Stimulated activated CD8-positive, alpha-beta memory T cell treated with anti-CD3 and anti-CD28 coated beads, Interleukin-15, amount 100 ng/mL, for 1 hour (primary cell): ENCODE results near the gene HEPN1.

Experiments used
- DNase-seq: peaks from one replicate; pipeline ENCODE4 v3.0.0-alpha.2; 2020; ENCODE audit warnings: low read depth

Gene HEPN1

GRCh38 chr11:124918950-124919349 lies at the start of gene HEPN1:
Gene HEPN1, plus strand, starts transcription at chr11:124919250.
- no peak for DNase-seq

GRCh38 chr11:124869331-124869730 lies 49.7 kb upstream of the HEPN1 start:
- DNase-seq: no peak

- no peak for DNase-seq
These were observed 49.1 kb upstream of the HEPN1 start for GRCh38 chr11:124869856-124870387.

GRCh38 chr11:124870430-124870829 lies 48.6 kb upstream of the HEPN1 start:
- no peak for DNase-seq

GRCh38 chr11:124872280-124872679 lies 46.8 kb upstream of the HEPN1 start:
- no peak for DNase-seq

GRCh38 chr11:124872741-124873140 lies 46.3 kb upstream of the HEPN1 start:
- DNase-seq: no peak

GRCh38 chr11:124873951-124874350 lies 45.1 kb upstream of the HEPN1 start:
- DNase-seq: no peak

GRCh38 chr11:124874571-124875255 lies 44.3 kb upstream of the HEPN1 start:
- DNase-seq: no peak

- no peak for DNase-seq
These were observed 43.6 kb upstream of the HEPN1 start for GRCh38 chr11:124875401-124875800.

GRCh38 chr11:124875943-124876817 lies 42.9 kb upstream of the HEPN1 start:
- DNase-seq: peak; percentile 51

GRCh38 chr11:124876818-124877630 lies 42.0 kb upstream of the HEPN1 start:
- no peak for DNase-seq

- DNase-seq: no peak
These were observed 41.5 kb upstream of the HEPN1 start for GRCh38 chr11:124877631-124877909.

- no peak for DNase-seq
These were observed 40.9 kb upstream of the HEPN1 start for GRCh38 chr11:124877910-124878758.

- DNase-seq: no peak
These were observed 40.1 kb upstream of the HEPN1 start for GRCh38 chr11:124878759-124879492.

- no peak for DNase-seq
These were observed 39.4 kb upstream of the HEPN1 start for GRCh38 chr11:124879493-124880289.

- no peak for DNase-seq
These were observed 38.8 kb upstream of the HEPN1 start for GRCh38 chr11:124880290-124880611.

- DNase-seq: no peak
These were observed 38.1 kb upstream of the HEPN1 start for GRCh38 chr11:124880958-124881357.

- no peak for DNase-seq
These were observed 36.5 kb upstream of the HEPN1 start for GRCh38 chr11:124882339-124883071.

- no peak for DNase-seq
These were observed 34.7 kb upstream of the HEPN1 start for GRCh38 chr11:124884340-124884739.
